CD4-positive, alpha-beta T cell treated with Interleukin-15 for 1 hour (primary cell): ENCODE measurements around the gene RSPH1.

ENCODE experiments used
- DNase-seq: peaks from one replicate; pipeline ENCODE4 v3.0.0-alpha.2; 2020

RSPH1 gene

DNA sequence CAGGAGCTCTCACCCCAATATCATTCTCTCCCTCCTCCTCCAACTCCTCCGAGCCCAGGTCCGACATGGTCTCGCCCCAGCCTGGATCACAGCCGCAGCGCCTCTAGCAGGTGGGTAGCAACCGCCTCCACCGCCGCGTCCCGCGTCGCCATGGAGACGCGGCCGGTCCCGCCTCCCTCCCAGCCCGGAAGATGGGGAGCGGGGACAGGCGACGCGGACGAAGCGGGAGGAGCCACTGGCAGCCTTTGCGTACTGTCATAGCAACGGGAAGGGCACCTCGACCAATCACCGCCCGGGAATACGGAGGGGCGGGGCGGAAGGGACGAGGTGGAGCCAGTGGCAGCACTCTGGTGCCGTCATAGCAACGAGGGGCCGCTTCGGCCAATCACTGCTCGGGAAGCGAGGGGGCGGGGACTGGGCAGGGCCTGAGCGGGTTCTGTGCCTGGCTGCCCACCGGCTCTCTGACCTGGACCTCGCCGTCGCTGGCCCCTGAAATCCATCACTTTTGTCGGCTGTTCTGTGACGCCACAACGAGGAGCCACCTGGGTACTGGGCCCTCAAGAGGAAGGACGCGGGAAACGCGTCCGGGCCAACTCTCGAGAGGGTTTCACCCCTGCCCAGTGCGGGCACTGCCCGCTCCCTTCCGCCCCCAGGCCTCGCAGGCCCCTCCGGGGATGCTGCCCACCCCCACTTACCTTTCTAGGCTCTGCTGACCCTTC lies at the start of gene RSPH1:
Gene RSPH1, minus strand, starts transcription at position 105 of the 719 bp plus-strand sequence. Its CDS starts 38 bp downstream, at position 67.
- DNase-seq, result peak; percentile 100

DNA sequence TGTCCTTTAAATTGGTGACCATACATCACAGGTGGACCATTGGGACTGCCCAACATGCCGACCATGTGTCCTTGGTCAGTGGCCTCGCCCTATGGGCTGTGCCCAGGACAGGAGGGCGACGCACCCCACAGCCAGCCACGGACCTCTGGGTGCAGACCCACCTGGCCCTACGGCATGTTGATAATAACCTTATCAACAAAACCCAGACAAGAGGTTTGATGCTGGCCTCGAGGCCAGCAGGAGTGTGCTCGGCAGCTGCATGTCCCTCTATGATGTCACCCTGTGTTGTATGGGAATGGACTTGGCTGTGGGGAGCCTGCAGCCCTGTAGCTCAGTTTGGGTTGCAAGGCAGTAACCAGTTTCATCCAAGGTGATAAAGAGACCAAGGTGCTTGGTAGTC lies 49.7 kb upstream of the RSPH1 start:
- no peak for DNase-seq

GRCh38 chr21:42545317-42545716 lies 49.3 kb upstream of the RSPH1 start:
- DNase-seq, result no peak

GRCh38 chr21:42544544-42544943 lies 48.5 kb upstream of the RSPH1 start:
- DNase-seq, result no peak

DNA sequence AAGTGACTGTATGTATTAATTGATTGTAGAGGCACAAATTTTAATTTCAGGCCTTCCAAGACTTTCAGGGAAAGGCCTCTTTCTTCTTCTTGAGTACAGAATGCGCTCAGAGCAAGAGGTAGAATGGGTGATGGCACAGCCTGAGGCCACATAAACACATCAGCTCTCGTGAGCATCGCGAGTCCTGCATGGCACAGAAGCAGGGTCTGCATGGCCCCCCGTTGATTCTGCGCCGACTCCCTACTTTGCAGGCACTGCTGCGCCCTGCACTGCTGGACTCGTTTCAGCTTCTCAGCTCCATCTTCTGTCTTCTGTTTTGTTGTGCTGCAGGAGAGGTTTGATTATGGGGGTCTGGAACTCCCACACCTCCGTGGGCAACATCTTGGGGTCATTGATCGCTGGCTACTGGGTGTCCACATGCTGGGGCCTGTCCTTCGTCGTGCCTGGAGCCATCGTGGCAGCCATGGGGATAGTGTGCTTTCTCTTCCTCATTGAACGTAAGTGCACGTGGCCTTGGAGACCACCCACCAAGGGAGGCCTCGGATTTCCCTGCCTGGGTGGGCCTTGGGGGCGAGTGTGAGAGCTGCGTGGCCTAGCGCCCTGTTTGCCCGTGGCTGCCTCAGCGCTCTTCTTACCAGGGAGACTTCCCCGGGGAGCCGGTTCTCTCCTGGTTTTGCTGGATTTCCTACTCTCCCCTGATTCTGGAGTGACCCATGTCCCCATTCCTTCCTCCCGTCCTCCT lies 47.3 kb upstream of the RSPH1 start:
- no peak for DNase-seq

- DNase-seq, result no peak
Observed at GRCh38 chr21:42542596-42542995, 46.6 kb upstream of the RSPH1 start.

DNA sequence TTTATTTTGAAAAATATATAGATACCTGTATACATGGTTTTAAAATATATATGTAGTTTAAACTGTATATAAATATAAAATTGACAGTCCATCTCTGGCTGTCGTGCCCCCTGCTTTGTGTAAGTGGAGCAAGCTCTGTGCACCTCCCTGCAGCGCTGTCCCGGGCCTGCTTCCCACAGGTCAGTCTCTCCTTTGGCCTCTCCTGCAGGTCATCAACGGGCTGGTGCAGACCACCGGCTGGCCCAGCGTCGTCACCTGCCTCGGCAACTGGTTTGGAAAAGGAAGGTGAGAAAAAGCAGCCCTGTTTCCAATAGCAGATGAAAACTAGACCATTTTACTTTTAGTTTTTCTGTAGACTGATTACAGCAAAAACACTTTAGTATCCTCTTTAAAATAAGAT lies 46.2 kb upstream of the RSPH1 start:
- no peak for DNase-seq

DNA sequence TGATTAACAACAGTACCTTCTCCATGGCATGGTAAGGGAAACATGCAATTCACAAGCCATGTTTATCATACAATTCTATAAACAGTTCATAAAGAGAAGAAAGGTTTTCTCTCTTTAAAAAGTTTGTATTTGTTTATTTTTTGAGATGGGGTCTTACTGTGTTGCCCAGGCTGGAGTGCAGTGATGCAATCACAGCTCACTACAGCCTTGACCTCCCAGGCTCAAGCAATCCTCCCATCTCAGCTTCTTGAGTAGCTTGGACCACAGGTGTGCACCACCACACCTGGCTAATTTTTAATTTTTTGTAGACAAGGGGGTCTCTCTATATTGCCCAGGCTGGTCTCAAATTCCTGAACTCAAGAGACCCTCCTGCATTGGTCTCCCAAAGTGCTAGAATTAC lies 45.6 kb upstream of the RSPH1 start:
- no peak for DNase-seq

DNA sequence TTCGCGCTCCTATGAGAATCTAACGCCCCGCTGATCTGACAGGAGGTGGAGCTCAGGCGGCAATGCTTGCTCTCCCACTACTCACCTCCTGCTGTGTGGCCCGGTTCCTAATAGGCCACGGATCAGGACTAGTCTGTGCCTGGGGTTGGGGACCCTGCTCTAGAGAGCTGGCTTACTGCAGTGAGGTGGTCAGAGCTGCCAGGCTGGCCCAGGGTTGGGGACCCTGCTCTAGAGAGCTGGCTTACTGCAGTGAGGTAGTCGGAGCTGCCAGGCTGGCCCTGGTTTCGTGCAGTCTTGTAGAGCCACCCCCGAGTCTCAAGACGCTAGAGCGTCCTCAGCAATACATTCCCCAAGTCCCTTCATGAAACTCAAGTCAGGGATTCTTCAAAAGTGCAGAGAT lies 45.1 kb upstream of the RSPH1 start:
- no peak for DNase-seq

GRCh38 chr21:42540396-42540795 lies 44.4 kb upstream of the RSPH1 start:
- DNase-seq, result no peak

DNA sequence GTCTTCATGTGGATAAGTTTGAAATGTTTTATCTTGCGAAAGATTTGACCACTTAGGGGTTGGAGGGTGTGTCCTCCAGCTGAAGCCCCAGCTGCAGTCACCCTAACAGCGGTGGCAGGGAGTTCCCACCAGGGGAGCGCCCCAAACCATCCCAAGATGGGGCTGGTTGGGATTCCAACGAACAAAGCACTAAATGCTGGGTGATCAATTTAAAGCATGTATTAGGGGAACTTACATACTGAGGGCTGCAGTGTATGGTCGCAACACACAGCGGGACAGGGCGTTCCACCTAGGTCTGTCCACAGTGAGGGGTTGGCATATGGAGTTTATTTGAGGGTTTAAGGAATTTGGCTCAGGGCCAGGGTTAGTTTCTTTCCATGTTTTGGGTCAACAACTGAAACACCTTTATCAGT lies 43.9 kb upstream of the RSPH1 start:
- DNase-seq, result no peak

GRCh38 chr21:42539342-42539741 lies 43.3 kb upstream of the RSPH1 start:
- no peak for DNase-seq

GRCh38 chr21:42538479-42539275 lies 42.7 kb upstream of the RSPH1 start:
- DNase-seq, result no peak

DNA sequence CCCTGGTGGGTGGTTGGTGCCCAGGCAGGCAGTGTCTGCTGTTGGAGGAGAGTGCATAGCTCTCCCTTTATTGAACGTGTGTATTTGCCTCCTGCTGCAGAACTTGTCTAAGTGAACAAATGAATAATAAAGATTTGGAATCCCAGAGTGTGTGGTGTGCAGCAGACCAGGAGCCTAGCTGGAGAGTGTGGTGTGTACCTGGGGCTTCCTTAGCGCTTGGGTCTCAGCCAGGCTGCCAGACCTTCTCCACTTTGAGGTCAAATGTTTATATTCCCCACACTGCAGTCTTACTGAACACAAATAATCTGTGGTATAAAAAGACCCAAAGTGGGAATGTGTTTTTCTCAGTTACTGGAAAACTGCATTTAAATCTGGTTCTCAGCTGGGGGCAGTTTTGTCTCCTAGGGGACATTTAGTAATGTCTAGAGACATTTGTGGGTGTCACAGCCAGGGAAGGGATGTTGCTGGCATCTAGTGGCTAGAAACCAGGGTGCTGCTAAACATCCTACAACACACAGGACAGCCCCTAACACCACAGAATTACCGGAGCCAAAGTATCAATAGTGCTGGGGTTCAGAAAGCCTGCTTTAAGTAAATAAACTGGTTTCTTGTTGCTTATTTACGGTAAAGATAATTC lies 41.2 kb upstream of the RSPH1 start:
- peak; percentile 38 for DNase-seq

DNA sequence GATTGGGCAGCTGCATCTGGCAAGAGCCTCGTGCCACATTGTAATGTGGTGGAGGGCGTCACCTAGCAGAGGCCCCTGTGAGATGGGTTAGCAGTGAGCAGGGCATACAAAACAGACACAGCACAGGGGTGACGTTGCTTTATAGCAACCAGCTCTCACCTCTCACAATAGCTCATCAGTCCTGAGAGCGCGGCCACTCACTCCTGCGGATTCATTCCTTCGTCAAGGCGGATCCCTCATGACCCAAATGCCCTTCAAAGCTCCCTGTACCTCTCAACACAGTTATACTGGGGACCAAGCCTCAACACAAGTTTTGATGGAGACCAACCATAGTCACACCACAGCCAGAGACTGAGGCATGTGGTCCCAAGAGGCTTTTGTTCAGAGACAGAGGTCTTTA lies 40.6 kb upstream of the RSPH1 start:
- DNase-seq, result no peak

- peak; percentile 50 for DNase-seq
Observed at GRCh38 chr21:42535602-42536171, 39.7 kb upstream of the RSPH1 start.

GRCh38 chr21:42534421-42535378 lies 38.7 kb upstream of the RSPH1 start:
- peak; percentile 53 for DNase-seq

DNA sequence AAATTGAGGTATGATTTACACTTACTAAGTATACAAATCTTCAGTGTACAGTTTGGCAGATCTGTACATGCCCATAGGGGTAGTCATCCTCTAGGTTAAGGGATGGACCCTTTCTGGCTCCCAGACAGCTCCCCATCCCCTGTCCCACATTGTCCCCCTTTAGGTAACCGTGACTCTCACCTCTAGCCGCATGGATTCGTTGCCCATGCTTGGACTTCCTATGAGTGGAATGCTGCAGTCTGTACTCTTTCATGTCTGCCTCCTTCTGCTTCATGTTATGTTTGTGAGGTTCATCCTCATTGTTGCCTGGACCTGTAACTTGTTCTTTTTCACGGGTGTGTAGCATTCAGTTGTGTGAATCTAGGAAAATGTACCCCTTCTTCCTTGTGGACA lies 37.9 kb upstream of the RSPH1 start:
- DNase-seq, result no peak

DNA sequence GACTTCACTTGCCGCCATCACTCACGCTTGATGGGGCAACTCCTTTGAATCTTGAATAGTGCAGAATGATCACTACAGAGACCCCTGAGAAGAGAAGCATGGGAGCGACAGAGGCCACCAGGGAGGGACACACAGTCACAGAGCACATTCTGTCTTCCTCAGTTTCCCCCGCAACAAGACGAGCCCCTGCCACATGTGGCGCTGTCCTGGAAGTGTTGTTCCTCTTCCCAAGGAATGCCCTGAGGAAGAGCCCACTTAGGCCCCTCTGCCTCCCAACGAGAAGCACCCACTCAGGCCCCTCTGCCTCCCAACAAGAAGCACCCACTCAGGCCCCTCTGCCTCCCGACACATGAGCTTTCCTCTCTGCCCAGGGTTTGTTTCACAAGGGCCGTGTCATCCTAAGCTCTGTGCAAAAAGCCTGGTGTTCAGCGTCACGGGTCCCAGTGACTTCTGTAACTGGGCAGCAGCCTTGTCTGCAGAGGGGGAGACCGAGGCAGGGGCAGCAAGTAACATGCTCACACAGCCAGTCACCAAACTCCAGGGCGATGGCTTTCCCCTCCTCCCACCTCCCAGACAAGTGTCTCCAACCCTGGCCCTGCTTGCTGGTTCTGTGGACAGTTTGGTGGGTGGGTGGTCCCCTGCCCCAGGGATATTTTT lies 37.4 kb upstream of the RSPH1 start:
- DNase-seq, result no peak

GRCh38 chr21:42532466-42533181 lies 36.6 kb upstream of the RSPH1 start:
- peak; percentile 76 for DNase-seq
